Stomach (tissue), 9 donors: ENCODE results near the gene HUS1. TPM values are rescaled to one million over a fixed set of nuclear protein-coding genes. Genes with fewer than 3 reads are reported as not detected.
"Not testable (repeated sequence)": the region's sequence is repeated elsewhere in the genome, so short reads cannot be mapped to it uniquely, and the experiment has no call there.

Source experiments
- DNase-seq, 2 donors: peaks; one replicate each; pipeline versions ENCODE4 v3.0.0 to v3.0.0-alpha.2; 2013 to 2019
- H3K27ac ChIP-seq, 5 donors: fragments of 200-600 bp in 4 of 5; sonication (generic) in 4 of 5; one replicate each; pipeline ENCODE4 v1.5.1; 2013 to 2019; ENCODE audit warnings: mild to moderate bottlenecking in 1 of 5, moderate library complexity in 1 of 5
- H3K27me3 ChIP-seq, 3 donors: fragments of 200-600 bp; sonication (generic); one replicate each; pipeline ENCODE4 v1.5.1; 2017 to 2019; ENCODE audit warnings: mixed run types in 1 of 3
- H3K36me3 ChIP-seq, 4 donors: fragments of 200-600 bp; sonication (generic); 1 replicate in 3 of 4; 2 replicates in 1 of 4; pipeline ENCODE4 v1.5.1; 2016 to 2019
- H3K4me1 ChIP-seq, 4 donors: fragments of 200-600 bp; sonication (generic); one replicate each; pipeline ENCODE4 v1.5.1; 2016 to 2019
- H3K4me3 ChIP-seq, 4 donors: fragments of 200-600 bp; sonication (generic) in 3 of 4; one replicate each; pipeline ENCODE4 v1.5.1; 2016 to 2019; ENCODE audit warnings: mild to moderate bottlenecking in 1 of 4
- H3K9me3 ChIP-seq, 4 donors: fragments of 200-600 bp; sonication (generic); one replicate each; pipeline ENCODE4 v1.5.1; 2016 to 2019
- EP300 ChIP-seq: sonication (generic); formaldehyde crosslinking; IDR thresholded peaks from one replicate; pipeline ENCODE4 v1.6.1; 2017; ENCODE audit warnings: antibody characterized with exemption
- POLR2A ChIP-seq, 4 donors: fragments of 450-650 bp; IDR thresholded peaks; one replicate each; pipeline ENCODE4 v1.6.1; 2016; ENCODE audit warnings: antibody characterized with exemption in 4 of 4, control low read depth in 2 of 4, mild to moderate bottlenecking in 1 of 4, moderate library complexity in 1 of 4
- POLR2AphosphoS5 ChIP-seq, 3 donors: sonication (generic); formaldehyde crosslinking; IDR thresholded peaks; one replicate each; pipeline ENCODE4 v1.6.1; 2016; ENCODE audit warnings: antibody characterized with exemption in 3 of 3
- WGBS, 5 donors: extraction: QIAGEN DNeasy Blood & Tissue Kit in 3 of 5; methylation state at CpG; one replicate each; pipeline versions ENCODE4 v1.1.5 to v1.1.7; 2013 to 2018; 5-methylcytosine and 5-hydroxymethylcytosine counted together
- intact Hi-C: fragments of 100-400 bp; cut with DNase I; formaldehyde crosslinking; loops from one replicate; pipeline ENCODE4 v1.15.1; 2023; ENCODE audit warnings: low total_unique reads
- polyA plus RNA-seq, 3 donors: library from polyadenylated mRNA; stranded (reverse); fragments of 200-250 nt; gene quantifications; one replicate each; pipeline ENCODE4 v1.2.3, GENCODE V29; 2013
- total RNA-seq, 5 donors: library from RNA; depleted of rRNA; stranded (reverse); fragments of >200 nt; gene quantifications; one replicate each; pipeline versions ENCODE4 v1.1.0 to v1.2.3, GENCODE V29; 2014 to 2016
- TF ChIP-seq, protein P1 (sequence below), 7 experiments: fragments of 450-650 bp in 4 of 7; fragments of 200-600 bp in 3 of 7; sonication (generic) in 3 of 7; IDR thresholded peaks; one replicate each; pipeline ENCODE4 v1.5.1; 2016 to 2019; ENCODE audit warnings: antibody characterized with exemption in 7 of 7, control low read depth in 2 of 7, mild to moderate bottlenecking in 1 of 7
- donor health status: healthy with polysubstance abuse.
- donor health status: Bipolar disorder and iron deficiency.
- donor health status: healthy.

The HUS1 gene
- total and polyA plus RNA-seq, 8 donors: 5.9 to 69.2 (median 11.1) TPM

DNA sequence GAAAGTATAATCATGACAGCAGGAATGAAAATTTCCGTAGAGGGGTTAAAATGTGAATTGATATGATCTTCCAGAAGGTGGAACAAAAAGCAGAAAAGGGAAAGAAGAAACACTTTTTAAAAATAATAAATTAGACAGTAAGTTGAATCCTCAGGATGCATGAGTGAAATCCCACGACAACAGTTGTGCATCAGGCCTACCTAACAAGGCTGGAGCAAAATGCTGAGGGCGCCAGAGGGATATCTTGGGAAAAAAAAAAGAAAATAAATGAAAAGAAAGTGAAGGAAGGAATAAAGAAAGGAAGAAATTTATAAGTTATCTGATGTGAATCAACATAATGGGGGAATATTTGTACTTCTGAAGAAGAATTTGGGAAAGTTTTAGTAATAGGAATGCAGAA is 13.0 kb upstream of the HUS1 start:
- Histone ChIP-seq H3K36me3 (no peaks in the 10 kb centered on the region), H3K27me3 (no peaks in the 10 kb centered on the region), H3K4me1 (peaks cover 0 to 15% (median 2%) of the 10 kb centered on the region in 4 donors), H3K27ac (peak overlapping the region in 4 of 5 donors; percentile 48 to 77 (median 53)), H3K9me3 (no peaks in the 10 kb centered on the region), H3K4me3 (peak overlapping the region in 1 of 4 donors; percentile 59)
- TF ChIP-seq POLR2AphosphoS5 (IDR thresholded peaks at IDR 0.05): no peak
- TF ChIP-seq EP300: no peak
- TF ChIP-seq, protein P1, sequence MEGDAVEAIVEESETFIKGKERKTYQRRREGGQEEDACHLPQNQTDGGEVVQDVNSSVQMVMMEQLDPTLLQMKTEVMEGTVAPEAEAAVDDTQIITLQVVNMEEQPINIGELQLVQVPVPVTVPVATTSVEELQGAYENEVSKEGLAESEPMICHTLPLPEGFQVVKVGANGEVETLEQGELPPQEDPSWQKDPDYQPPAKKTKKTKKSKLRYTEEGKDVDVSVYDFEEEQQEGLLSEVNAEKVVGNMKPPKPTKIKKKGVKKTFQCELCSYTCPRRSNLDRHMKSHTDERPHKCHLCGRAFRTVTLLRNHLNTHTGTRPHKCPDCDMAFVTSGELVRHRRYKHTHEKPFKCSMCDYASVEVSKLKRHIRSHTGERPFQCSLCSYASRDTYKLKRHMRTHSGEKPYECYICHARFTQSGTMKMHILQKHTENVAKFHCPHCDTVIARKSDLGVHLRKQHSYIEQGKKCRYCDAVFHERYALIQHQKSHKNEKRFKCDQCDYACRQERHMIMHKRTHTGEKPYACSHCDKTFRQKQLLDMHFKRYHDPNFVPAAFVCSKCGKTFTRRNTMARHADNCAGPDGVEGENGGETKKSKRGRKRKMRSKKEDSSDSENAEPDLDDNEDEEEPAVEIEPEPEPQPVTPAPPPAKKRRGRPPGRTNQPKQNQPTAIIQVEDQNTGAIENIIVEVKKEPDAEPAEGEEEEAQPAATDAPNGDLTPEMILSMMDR (IDR thresholded peaks at IDR 0.05): no peak
- TF ChIP-seq POLR2A (IDR thresholded peaks at IDR 0.05): no peak
- DNase-seq: no peak
- intact Hi-C loops: loop anchor here (10.0 kb wide), 1 partner anchor 112 kb away; no protein-coding TSS in a partner anchor
- 74 to 87% (median 76%) methylated on average over 3 of the region's 3 CpGs for WGBS, 5 donors

DNA sequence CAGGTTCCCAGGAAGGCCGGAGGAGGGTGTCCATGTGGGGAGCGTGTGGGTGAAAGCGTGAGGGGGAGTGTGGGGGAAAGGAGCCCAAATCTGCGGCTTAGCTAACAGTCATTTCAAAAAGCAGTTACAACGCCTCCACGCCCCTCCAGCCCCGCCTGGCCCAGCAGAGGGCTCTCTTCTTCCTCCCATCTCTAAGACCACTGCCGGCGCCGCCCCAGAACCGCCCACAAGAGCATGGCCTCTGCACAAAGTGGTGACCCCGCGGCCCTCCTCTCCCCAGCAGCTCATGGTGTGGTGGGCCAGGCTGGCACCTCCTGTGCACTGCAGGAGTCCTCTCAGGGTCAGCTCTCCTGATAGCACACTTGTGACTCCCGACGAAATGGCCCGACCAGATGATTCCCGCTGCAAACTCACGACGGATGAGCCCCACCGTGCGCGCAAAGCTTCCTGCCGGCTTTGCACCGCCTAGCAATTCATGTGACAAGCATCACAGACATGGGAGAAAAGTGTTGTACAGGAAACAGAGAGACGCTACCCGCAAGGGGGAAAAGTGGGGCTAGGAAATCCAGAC is 12.4 kb upstream of the HUS1 start:
- intact Hi-C loops: loop anchor here (10.0 kb wide), 1 partner anchor 113 kb away; no protein-coding TSS in a partner anchor
- Histone ChIP-seq H3K27ac (peak overlapping the region; percentile 2 to 77 (median 51)), H3K27me3 (no peaks in the 10 kb centered on the region), H3K36me3 (no peaks in the 10 kb centered on the region), H3K9me3 (no peaks in the 10 kb centered on the region), H3K4me1 (peaks cover 0 to 15% (median 2%) of the 10 kb centered on the region in 4 donors), H3K4me3 (peak overlapping the region; percentile 39 to 59 (median 50))
- 3 to 15% (median 10%) methylated on average over 25 to 26 of the region's 26 CpGs for WGBS, 5 donors
- DNase-seq: peak; percentile 77 to 93
- TF ChIP-seq POLR2AphosphoS5 (IDR thresholded peaks at IDR 0.05) (peak in 2 of 3 donors; percentile 5 to 6), POLR2A (IDR thresholded peaks at IDR 0.05) (no peak), EP300 (no peak)
- TF ChIP-seq, protein P1 (IDR thresholded peaks at IDR 0.05): peak in 4 of 7 experiments; percentile 33 to 59 (median 48)

DNA sequence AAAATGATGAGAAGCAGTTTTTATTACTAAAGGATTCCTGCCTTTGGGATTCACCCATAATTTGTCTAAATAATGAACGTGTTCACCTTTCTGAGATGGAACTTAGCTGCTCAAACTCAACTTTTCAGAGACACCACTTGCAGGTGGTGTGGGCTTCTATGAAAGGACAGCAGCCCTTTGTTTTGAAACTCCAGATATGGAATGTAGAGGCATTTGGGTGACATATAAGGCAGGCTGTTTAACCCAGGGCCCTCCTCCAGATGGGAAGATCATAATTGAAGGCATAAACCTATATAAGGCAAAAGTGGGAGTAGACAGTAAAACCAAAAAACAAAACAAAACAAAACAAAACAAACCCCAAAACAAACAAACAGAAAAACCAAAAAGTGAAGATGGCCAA is 11.9 kb upstream of the HUS1 start:
- Histone ChIP-seq H3K4me1 (peaks cover 0 to 15% (median 2%) of the 10 kb centered on the region in 4 donors), H3K4me3 (peak overlapping the region; percentile 39 to 59 (median 50)), H3K27ac (peak overlapping the region in 3 of 5 donors; percentile 51 to 77 (median 55)), H3K27me3 (no peaks in the 10 kb centered on the region), H3K9me3 (no peaks in the 10 kb centered on the region), H3K36me3 (no peaks in the 10 kb centered on the region)
- TF ChIP-seq POLR2AphosphoS5 (IDR thresholded peaks at IDR 0.05): no peak
- no peak for TF ChIP-seq POLR2A (IDR thresholded peaks at IDR 0.05)
- TF ChIP-seq, protein P1 (IDR thresholded peaks at IDR 0.05): no peak
- no peak for TF ChIP-seq EP300
- no peak for DNase-seq
- intact Hi-C loops: loop anchor here (10.0 kb wide), 1 partner anchor 114 kb away; no protein-coding TSS in a partner anchor
- 80 to 93% (median 83%) methylated on average over 1 of the region's 1 CpG for WGBS, 5 donors

DNA sequence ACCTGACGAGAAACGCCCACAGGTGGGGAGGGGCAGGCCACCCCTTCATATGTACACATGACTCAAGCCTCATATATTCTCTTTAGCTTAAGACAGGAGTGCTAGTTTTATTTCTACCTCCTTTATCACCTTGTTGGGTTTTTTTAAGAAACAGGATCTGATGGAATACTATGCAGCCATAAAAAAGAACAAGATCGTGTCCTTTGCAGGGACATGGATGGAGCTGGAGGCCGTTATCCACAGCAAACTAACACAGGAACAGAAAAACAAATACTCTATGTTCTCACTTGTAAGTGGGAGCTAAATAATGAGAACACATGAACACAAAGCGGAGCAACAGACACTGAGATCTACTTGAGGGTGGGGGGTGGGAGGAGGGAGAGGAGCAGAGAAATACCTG is 11.2 kb upstream of the HUS1 start:
- H3K27ac ChIP-seq: no peak overlapping the region
- no peaks in the 10 kb centered on the region for H3K36me3 ChIP-seq
- intact Hi-C loops: loop anchor here (10.0 kb wide), 1 partner anchor 114 kb away; no protein-coding TSS in a partner anchor
- peaks cover 0 to 15% (median 2%) of the 10 kb centered on the region in 4 donors for H3K4me1 ChIP-seq
- H3K4me3 ChIP-seq: no peak overlapping the region
- 85 to 97% (median 96%) methylated on average over 5 of the region's 5 CpGs for WGBS, 5 donors
- no peaks in the 10 kb centered on the region for H3K27me3 ChIP-seq
- TF ChIP-seq, protein P1 (IDR thresholded peaks at IDR 0.05): no peak
- no peak for TF ChIP-seq EP300
- TF ChIP-seq POLR2A (IDR thresholded peaks at IDR 0.05): no peak
- no peak for TF ChIP-seq POLR2AphosphoS5 (IDR thresholded peaks at IDR 0.05)
- no peak for DNase-seq
- no peaks in the 10 kb centered on the region for H3K9me3 ChIP-seq

DNA sequence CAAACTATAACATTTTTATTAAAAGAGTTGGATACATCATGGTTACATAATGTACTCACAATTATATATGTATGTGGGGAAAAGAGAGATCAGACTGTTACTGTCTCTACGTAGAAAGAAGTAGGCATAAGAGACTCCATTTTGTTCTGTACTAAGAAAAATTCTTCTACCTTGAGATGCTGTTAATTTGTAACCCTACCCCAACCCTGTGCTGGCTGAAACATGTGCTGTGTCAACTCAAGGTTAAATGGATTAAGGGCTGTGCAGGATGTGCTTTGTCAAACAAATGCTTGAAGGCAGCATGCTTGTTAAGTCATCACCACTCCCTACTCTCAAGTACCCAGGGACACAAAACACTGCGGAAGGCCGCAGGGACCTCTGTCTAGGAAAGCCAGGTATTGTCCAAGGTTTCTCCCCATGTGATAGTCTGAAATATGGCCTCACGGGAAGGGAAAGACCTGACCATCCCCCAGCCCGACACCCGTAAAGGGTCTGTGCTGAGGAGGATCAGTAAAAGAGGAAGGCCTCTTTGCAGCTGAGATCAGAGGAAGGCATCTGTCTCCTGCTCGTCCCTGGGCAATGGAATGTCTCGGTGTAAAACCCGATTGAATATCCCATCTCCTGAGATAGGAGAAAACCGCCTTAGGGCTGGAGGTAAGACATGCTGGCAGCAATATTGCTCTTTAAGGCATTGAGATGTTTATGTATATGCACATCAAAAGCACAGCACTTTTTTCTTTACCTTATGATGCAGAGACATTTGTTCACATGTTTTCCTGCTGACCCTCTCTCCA is 10.4 kb upstream of the HUS1 start:
- not testable (repeated sequence) for H3K36me3 ChIP-seq, H3K4me3 ChIP-seq, H3K9me3 ChIP-seq, H3K27me3 ChIP-seq, H3K27ac ChIP-seq
- DNase-seq: peak in 1 of 2 donors; percentile 61
- WGBS, 5 donors: 62 to 68% (median 65%) methylated on average over 10 of the region's 10 CpGs
- intact Hi-C loops: loop anchor here (10.0 kb wide), 1 partner anchor 115 kb away; no protein-coding TSS in a partner anchor
- peaks cover 0 to 15% (median 2%) of the 10 kb centered on the region in 4 donors for H3K4me1 ChIP-seq
